HG03521 (cell line): ENCODE measurements around the gene LRRC25.
"Not testable (repeated sequence)": the region's sequence is repeated elsewhere in the genome, so short reads cannot be mapped to it uniquely, and the experiment has no call there.

Experiments
- ATAC-seq: cut with Tn5 transposase; IDR thresholded peaks from one replicate; pipeline ENCODE4 v1.9.1; 2021; ENCODE audit warnings: mild to moderate bottlenecking, moderate library complexity; ENCODE audit not compliant: unreplicated experiment

The LRRC25 gene

DNA sequence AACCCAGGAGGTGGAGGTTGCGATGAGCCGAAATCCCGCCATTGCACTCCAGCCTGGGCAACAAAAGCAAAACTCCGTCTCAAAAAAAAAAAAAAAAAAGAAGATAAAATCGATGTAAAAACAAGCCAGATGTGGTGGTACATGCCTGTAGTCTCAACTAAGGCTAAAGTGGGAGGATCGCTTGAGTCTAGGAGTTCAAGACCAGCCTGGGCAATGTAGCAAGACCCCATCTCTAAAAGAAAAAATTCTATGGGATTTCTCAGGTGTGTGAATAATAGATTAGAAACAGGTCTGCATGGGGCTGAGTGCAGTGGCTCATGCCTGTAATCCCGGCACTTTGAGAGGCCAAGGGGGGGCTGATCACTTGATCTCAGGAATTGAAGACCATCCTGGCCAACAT, 45.9 kb downstream of the LRRC25 start:
- ATAC-seq, result no peak

DNA sequence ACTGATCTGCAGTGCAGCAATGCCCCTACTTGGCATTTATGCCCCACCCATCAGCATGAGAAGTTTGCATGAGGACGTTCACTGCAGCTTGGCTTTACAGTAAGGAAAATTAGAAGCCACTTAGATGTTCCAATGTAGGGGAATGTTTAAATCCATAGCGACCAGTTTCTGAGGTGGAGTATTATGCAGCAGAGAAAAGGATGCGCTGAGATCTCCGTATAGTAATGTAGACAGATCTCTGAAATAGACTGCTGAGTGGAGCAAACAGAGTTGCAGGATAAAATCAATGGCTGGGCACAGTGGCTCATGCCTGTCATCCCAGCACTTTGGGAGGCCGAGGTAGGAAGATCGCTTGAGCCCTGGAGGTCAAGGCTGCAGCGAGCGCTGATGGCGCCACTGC, 46.9 kb downstream of the LRRC25 start:
- no peak for ATAC-seq

DNA sequence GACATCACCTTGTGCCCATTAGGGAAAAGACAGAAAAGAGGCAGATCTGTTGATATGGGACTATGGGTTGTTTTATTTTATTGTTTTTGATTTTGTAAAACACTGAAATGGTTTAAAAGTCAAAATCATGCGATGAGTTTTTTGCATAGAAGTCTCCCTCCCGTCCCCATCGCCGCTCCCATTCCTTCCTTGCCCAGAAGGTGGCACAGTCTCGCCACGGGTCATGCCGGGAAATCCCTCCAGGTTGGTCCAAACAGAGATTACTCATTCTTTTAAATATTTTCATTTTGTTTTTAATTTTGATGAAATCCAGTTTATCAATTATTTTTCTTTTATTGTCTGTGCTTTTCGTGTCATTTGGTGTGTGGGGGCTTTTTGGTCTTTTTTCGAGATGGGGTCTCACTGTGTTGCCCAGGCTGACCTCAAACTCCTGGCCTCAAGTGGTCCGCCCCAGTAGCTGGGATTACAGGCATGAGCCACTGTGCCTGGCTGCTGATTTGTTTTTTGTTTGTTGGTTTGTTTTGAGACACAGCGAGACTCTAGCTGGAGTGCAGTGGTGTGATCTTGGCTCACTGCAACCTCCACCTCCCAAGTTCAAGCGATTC, 47.8 kb downstream of the LRRC25 start:
- ATAC-seq, result no peak

DNA sequence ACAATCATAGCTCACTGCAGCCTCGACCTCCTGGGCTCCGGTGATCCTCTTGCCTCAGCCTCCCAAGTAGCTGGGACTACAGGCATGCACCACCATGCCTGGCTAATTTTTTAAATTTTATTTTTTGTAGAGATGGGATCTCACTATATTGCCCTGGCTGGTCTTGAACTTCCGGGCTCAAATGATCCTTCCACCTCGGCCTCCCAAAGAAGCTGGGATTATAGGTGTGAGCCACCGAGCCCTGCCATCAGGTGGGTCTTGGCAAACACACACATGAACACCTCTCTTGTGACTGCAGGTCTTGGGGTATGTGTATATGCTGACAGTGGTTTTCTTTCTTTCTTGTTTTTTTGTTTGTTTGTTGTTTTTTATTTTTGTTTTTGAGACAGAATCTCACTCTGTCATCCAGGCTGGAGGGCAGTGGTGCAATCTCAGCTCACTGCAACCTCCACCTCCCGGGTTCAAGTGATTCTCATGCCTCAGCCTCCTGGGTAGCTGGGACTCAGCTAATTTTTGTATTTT, 48.5 kb downstream of the LRRC25 start:
- ATAC-seq, result not testable (repeated sequence)

DNA sequence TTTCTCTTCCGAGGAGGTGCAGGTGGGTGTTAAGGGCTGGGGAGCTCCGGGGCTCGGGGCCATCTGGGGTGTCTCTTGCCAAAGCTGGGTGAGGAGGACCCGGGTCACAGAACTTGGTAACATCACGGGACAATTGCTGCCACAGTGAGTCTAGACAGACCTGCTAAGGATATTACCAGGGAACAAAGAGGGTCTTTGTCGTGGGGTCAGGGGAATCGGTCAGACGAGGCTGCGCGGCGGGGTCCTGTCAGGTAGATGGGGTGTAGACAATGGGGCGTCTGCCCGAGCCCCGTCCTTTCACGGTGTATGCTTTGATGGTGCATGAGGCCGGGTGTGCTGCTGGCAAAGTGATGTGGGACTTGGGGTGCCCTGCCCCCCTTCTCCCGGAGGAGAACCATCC, 49.3 kb downstream of the LRRC25 start:
- ATAC-seq, result no peak

DNA sequence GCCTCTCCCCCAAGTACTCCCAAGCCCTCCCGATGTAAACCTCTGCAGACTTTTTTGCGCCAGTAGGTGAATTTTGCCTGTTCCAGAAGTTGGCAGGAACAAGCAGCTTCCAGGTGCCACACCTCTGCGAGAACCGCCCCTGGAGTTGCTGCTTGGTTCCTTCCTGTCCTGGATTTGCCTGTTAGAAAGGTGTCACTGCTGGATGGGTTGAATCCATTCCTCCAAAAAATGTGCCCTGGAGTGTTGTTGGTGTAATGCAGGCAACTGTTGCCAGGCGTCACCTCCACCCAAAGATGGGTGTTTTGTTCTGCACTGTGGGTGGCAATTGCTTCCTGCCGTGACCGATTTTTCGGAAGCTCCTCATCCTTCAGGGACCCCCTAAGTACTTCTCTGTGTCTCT, 51.3 kb downstream of the LRRC25 start:
- no peak for ATAC-seq

DNA sequence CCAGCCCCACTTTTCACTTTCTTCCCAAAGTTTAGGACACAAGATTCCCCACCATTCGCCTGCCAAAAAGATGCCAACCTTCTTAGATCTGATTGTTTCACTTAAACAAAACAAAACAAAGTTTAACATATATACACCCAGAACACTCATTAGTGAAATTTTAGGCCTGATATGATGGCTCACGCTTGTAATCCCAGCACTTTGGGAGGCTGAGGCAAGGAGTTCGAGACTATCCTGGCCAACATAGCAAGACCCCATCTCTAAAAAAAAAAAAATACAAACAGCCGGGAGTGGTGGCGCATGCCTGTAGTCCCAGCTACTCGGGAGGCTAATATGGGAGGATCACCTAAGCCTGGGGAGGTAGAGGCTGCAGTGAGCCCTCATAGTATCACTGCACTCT, 52.1 kb downstream of the LRRC25 start:
- ATAC-seq, result no peak

DNA sequence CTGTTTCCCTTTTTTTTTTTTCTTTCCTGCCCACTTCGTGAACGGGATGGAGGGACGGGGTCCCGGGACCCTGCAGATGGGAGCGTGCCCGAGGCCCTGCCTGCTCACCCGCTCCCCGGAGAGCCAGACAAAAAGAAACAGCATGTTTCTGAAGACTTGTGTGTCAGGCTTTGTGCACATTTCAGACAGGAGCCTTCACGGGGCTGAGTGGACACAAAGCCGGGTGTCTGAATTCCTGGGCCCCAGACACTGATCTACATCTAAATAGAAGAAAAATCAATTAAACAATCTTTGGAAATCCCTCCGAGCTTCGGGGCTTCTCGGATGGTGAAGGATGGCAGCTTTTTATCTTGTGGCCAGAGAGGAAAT, 52.9 kb downstream of the LRRC25 start:
- no peak for ATAC-seq

DNA sequence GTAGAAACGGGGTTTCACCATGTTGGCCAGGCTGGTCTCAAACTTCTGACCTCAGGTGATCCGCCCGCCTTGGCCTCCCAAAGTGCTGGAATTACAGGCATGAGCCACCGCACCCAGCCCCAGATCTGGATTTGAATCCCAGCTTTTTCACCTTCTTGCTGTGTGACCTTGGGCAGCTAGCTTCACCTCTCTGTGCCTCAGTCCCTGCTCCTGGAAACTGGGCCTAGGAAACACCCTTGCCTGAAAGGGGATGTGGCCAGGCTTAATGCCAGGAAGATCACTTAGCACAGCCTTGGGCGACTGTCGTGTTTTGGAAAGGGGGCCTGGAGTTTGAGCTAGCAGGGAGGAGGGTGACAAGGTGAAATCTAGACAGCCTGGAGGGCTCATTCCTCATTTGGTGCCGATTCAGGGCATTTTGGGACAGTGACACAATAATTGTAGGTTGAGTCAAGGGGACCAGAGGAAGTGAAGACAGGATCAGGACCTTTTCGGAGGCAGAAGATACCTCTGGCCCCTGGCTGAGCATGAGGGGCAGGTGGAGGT, 55.3 kb downstream of the LRRC25 start:
- no peak for ATAC-seq
